K562 (cell line): ENCODE data around the gene KIF15.

Source experiments
- ETV6 ChIP-seq, 3 experiments: fragments of 150-350 bp in 1 of 3; sonication (generic) in 1 of 3; formaldehyde crosslinking in 1 of 3; IDR thresholded peaks; 2 replicates each; pipeline versions ENCODE4 v1.6.1 to v1.8.0; 2014 to 2022; ENCODE audit warnings: borderline replicate concordance in 2 of 3, low read depth in 2 of 3, antibody characterized with exemption in 1 of 3, low read length in 1 of 3, mild to moderate bottlenecking in 1 of 3, missing genetic modification reagents in 1 of 3
- MGA ChIP-seq: fragments of 450-650 bp; IDR thresholded peaks from 2 replicates; pipeline ENCODE4 v1.6.1; 2016; ENCODE audit warnings: mild to moderate bottlenecking, moderate library complexity
- PTTG1 ChIP-seq: fragments of 450-650 bp; IDR thresholded peaks from 2 replicates; pipeline ENCODE4 v1.6.1; 2016; ENCODE audit warnings: low read depth, mild to moderate bottlenecking, missing genetic modification characterization, missing compliant biosample characterization
- RBFOX2 ChIP-seq: fragments of 200-400 bp; formaldehyde crosslinking; IDR thresholded peaks from 2 replicates; pipeline ENCODE4 v1.6.1; 2017; ENCODE audit warnings: low read depth, mild to moderate bottlenecking, low read length, moderate library complexity
- TAF1 ChIP-seq: IDR thresholded peaks from 2 replicates; pipeline ENCODE4 v1.6.1; 2011; ENCODE audit warnings: mild to moderate bottlenecking, low read length, moderate library complexity; ENCODE audit not compliant: insufficient read depth, control insufficient read depth, severe bottlenecking; ENCODE audit errors: extremely low read depth
- TAF7 ChIP-seq: fragments of 450-650 bp; IDR thresholded peaks from 2 replicates; pipeline ENCODE4 v1.6.1; 2016; ENCODE audit warnings: missing genetic modification characterization, missing compliant biosample characterization

- no peak for TF ChIP-seq MGA
- TF ChIP-seq ETV6 (IDR thresholded peaks at IDR 0.05; ENCODE audit: borderline replicate concordance in 1 of 2, low read depth in 2 of 2, low read length in 1 of 2): no peak
- no peak for TF ChIP-seq ETV6 (CRISPR knock-in tag; IDR thresholded peaks at IDR 0.05; ENCODE audit: borderline replicate concordance)
- no peak for TF ChIP-seq TAF7
- no peak for TF ChIP-seq RBFOX2
- TF ChIP-seq PTTG1 (tag): no peak
- TF ChIP-seq TAF1: no peak
Observed at GRCh38 chr3:44894485-44894884, 132.9 kb downstream of the KIF15 start.
